ENCODE measurements around the gene ACAD11.

The ACAD11 gene

DNA sequence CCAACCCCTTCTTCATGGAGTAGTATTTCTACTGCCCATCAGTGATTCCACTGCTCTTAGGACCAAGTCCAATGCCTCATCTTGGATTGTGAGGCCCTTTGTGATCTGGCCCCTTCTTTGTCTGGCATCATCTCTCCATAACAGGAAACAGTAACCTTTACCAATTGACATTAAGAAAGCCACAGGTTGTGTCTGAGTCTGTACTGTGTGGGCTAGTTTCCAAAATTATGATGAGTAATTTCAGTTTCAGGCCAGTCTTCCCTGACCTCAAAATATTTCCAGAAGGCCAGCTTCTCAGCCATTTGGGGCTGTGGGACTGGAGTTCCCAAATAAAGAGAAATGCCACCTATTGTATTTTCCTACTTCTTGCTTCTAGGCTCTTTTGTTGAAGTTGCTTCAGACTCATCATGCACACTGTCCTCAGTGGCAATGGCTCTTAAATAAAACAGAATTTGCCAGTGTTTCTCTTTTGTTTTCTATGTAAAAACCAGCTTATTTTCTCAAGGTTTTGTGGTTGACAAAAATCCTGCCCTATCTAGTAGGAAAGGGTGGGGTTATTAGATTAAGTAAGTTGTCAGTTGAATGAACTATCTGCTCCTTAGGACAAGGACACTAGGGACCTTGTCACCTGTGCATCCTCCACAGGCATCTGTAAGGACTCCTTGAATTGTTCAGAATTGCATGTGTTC is 109.6 kb downstream of the ACAD11 start:
- DNase-seq, result no peak

DNA sequence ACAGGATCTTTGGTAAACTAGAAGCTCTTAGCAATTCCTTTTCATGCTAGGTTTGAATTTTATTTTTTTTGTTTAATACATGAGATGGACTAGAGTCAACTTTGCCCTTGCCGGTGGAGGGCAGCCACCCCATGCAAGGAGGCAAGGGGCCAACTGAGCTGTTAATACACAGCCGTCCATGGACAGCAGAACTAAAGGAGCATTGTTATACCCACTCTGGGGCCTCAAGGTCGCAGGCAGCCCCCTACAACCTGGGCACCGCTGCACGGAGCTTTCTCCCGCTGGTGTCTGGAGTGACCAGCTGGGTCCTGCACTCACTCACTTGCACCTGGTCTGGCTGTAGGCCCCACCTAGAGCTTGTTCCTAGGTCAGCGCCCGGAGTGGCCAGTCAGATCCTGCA is 110.4 kb downstream of the ACAD11 start:
- DNase-seq, result no peak

DNA sequence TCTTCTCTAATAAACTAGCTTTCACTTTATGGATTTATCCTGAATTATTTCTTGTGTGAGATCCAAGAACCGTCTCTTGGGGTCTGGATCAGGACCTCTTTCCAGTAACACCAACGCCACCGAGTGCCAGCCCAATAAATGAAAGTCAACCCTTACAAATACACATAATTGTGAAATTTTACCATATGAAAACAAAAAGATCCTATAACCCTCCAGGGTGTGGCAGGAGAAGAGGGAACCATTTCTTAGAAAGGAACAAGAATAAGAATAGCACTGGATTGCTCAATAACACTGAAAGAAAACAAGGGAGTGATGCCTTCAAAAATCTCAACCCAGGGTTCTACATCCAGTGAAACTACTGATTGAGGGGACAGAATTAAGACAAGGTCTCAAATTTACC is 114.1 kb downstream of the ACAD11 start:
- no peak for DNase-seq

DNA sequence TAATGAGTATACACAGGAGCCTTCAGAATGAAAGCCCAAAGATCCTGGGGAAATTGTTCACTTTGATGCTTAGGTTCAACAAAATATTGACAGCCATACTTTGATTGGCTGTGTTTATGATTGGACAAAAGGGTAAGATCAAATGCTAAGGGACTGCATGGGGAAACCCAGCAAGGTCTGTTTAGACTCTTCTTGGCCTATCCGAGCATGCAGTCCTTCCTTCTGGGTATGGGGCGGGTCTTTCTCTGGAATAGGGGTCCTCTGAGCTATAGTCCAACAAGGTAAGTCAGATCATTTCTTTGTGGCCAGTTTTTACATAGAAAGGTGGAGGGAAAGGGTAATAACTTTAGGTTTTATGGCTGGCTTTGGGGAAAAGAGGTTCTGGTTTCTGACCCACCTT is 115.5 kb downstream of the ACAD11 start:
- DNase-seq, result no peak

DNA sequence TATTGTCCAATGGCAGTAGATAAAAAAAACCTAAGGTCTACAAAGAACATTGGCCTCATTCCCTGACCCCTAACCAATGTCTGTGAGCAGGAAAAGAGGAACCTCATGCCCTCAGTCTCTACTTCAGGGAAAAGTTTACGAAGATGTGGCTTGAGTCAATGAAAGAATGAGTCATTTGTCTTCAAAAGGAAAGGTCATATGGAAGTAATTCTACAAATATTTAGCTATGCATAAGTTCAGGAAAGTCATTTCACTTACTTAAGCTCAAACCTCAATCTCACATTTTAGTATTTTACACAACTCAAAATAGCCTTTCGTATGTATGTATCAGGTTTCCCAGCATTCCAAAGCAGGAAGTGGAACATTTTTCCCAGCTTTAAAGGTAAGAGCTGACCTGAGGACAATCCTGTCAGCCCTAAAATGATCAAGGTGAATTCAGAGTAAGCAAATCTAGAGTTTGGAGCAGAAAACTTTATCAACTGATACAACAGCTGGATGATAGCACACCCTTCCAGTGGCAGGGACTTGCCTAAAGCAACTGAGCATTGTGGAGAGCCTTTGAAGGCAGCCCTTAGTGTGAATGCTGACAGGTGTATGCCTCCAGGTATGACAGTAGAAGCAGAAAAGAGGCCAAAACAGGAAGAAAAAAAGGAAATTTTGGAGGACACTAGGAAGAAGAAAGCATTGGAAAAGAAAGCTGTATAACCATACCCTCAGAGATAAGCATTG is 116.4 kb downstream of the ACAD11 start:
- DNase-seq, result no peak

DNA sequence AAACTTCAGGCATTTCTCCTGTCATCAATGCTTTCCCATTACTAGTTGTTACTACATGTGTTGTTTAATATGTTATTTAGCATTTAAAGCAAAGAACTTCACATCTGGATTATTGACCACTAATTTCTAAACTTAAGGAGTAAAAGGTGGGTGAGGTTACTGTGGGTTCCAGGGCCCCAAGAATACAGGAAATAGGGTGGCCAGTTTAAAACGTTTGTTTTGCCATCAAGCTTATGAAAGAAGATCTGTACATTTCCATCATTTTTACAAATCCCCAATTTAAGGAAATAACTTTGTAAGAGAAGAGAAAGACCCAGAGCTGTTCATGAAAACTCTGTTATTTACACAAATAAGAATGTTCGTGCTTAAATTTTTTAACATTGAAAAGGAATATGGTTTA is 117.0 kb downstream of the ACAD11 start:
- DNase-seq, result no peak

DNA sequence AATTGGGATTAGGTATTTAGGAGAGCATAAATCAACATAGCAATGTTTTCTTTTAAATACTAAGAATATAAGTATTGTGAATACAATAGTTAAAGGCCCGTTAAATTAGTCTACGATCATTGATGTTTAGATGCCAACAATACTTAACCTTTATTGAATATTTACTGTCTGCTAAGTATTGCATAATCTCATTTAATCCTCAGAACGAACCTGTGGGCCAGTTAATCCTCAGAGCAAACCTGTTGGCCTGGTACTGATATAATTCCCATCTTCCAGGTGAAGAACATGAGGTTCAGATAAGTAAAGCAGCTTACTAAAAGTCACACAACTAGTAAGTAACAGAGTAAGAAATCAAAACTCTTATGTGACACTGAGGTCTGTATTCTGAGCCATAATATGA is 119.9 kb downstream of the ACAD11 start:
- no peak for DNase-seq

DNA sequence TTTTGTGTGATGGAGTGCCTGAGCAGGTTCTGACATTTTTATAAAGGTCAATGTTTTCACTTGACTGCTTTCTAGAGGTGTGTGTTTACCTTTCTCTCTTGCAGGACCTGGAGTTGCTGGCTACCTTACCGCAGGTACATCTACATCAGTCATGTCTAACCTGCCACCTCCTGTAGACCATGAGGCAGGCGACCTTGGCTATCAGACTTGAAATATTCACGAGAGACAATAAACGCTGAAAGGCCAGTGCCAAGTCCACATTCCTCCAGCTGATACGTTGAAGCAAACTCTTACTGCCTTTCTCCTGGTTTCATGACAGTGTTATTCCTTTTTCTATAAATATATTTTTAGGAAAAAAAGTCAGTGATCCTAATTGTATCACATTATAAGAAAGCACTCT is 121.5 kb downstream of the ACAD11 start:
- DNase-seq, result no peak

DNA sequence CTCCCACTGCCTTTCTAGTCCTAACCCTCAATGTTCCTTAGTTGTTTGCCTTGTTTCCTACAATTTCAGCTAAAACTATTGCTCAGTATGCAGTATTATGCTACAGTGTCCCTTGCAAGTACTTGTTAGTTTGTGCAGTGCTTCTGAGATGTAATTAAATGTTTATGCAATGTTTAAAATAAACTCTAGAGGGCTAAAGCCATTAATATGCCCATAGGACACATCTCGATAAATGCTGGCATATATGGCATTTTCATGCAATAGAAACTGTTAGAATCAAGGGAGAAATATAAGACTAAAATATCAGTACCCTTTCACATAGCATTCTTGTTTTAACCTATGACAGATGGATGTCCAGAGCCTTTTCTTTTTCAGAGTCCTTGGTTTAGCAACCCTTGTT is 122.3 kb downstream of the ACAD11 start:
- no peak for DNase-seq

DNA sequence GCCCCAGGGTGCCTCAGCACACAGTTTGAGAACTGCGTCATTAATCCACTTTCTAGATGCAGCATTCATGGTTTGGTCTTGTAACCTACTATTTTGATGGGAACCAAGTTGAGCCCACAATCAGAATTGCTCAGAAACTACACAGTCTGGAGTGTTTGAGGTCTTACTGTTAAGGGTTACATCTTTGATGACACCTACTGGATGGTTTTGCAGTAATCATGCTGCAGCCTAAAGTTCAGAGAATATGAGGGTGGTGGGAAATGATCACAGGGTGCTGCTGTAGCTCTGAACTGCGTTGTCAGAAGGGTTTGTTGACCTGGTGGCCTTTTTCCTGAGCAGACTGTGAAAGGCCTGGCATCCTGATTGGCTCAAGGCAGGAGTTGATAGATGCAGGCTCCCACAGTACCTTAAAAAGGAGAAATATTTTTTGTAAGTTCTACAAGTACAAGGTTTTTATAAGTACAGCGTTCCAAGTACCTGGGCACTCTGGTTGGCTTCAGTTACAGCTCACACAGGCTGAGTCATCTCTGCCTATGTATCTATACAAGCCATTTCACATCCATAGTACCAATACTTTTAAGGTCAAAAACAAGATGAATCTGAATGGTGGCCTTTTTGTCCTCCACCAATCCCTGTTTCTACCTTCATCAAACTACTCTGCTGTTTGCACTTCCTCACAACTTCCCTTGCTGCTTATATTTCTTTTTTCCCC is 123.0 kb downstream of the ACAD11 start:
- no peak for DNase-seq

DNA sequence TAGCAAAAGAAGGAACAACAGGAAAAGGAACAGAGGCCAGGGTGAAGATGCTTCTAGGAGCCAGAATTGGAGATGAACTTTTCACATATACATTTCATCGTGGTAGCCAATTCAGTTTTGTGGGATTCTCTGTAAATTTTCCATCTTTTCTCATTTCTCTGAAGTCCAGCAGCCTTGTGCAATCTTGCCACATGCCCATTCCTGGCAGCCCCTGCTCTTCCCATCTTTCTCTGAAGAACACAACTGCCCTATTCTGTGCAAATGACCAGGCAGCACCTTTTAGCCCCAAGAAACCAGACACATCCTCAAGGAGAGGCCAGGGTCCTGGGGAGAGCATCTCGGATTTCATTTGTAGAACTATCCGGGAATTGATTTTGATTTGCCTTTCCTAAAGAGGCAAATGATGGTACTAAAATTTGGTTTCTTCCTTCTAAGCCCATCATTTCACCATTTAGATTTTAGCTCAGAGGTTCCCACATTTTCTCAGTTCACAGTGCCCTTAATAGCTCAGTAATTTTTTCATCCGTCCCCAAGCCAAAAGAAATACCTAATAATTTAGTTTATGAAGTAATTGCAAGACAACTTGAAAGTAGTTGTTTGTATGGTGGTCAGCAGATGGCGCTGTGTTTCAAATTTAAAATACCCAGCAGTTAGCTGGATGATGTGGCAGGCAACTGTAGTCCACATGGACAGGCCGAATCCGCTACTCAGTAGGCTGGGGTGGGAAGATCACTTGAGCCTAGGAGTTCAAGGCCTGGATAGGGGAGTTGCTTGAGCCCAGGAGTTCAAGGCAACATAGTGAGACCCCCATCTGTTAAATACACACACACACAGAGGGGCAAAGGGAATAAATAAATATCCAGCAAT is 123.8 kb downstream of the ACAD11 start:
- peak; percentile 46 for DNase-seq

DNA sequence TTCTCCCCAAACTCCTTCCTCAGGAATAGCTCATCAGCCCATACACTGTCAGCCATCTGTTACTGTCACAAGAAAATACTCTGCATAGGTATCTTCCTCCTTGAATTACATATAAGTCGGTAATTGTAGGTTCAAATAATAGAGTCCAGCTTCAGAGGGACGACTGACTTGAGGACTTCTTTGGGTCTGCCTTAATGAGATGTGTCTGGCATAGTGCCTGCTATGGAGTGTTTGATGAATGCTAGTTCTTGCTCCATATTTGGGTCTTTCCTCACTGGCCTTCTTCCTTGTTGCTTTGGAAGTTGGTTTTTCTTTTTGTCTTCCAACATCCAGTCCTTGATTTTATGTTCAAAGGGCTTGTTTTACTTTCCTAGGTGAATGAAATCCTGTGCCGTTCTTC is 129.0 kb downstream of the ACAD11 start:
- DNase-seq, result no peak

DNA sequence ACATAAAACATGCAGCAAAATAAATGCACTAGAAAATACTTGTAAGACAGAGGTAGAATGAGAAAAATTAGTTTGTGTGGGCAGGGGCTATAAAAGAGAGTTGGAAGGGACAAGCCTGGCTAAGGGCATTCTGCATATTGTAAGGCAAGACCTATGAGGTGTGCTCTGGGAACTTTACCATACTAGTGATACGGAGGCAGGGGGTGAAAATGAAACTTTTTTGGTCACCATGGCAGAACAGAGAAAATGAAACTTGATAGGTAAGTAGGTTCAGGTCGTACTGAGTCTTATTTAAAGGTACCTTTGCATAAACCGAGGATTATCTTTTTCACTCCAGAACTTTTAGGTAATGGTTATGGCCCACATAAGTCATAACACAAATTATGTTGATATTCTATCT is 137.3 kb downstream of the ACAD11 start:
- no peak for DNase-seq

DNA sequence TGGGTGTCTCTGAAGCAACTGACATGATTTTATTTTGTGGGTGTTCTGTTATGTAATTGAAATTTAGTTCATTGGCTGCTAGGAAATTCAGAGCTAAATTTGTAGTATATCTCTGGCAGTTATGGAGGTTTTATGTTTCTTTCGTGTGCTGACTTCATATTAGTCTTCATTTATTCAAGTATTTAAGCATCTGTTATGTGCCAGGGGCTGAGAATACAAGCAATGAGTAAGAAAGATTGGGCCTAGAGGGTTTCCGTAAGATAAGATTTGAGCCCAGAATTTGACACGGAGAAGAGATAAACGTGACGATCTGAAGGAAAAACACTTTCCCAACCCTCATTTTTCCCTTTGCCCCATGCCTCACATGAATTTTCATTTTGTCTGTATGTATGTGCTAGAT is 137.7 kb downstream of the ACAD11 start:
- no peak for DNase-seq

DNA sequence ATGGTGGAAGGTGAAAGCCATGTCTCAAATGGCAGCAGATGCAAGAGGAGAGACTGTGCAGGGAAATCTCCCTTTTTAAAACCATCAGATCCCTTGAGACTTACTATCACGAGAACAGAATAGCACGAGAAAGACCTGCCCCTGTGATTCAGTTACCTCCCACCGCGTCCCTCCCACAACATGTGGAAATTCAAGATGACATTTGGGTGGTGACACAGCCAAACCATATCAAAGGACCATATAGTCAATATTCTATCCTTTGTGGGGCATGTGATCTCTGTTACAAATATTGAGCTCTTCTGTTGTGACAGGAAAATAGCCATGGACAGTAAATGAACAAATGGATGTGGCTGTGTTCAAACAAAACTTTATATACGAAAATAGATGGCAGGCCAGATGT is 139.7 kb downstream of the ACAD11 start:
- no peak for DNase-seq

DNA sequence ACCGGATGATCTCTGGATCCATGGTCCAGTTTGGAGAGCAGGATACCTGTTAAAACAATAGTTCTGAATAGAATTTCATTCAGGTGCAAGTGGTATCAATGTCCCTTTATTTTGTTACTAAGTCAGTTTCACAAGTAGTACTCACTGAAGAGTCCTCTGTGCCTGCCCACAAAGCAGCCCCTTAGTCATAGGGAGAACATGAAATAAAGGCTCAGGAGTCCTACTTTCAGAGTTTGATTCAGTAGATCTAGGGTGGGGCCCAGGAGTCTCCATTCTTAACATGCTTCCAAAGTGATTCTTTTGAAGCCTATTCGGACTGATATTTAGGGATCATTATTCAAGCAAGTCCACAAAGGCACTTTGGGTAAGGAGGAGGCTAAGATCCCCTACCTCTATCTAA is 142.3 kb downstream of the ACAD11 start:
- no peak for DNase-seq

DNA sequence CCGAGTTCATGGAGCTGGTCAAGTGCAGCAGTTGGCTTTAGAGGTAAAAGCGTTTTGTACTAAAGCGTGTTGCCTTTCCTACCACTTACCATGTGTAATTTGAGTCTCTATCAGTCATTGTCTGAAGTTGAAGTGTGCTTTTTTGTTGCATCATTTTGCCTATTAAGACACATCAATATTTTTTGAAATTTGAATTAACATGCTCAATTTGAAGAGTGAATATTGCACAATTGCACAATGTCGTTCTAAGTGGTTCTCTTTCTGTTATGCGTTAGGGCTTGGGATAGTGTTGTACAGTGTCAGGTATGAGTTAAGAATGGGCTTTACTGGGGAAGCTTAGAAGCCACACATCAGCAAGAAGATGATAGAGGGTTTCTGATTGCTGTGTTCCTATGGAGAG is 146.6 kb downstream of the ACAD11 start:
- DNase-seq, result no peak

DNA sequence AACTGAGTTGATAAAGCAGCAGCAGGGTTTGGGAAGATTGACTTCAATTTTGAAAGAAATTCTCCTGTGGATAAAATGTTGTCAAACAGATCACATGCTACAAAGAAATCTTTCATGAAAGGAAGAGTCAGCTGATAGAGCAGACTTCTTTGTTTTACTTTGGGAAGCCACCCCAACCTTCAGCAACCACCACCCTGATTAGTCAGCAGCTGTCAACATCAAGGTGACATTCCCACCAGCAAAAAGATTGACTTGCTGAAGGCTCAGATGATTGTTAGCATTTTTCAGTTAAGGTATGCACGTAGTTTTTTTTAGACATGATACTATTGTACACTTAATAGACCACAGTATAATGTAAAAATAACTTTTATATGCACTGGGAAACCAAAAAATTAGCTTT is 150.1 kb downstream of the ACAD11 start:
- DNase-seq, result no peak

DNA sequence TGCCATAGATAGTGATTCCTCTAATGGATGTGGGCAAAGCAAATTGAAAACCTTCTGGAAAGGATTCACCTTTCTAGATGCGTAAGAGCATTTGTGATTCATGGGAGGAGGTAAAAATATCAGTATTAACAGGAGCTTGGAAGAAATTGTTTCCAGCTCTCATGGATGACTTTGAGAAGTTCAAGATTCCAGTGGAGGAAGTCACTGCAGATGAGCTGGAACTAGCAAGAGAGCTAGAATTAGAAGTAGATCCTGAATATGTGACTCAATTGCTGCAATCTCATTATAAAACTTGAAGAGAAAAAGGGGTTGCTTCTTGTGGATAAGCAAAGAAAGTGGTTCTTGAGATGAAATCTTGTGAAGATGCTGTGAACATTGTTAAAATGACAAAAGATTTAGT is 150.5 kb downstream of the ACAD11 start:
- no peak for DNase-seq
